GM19455 (cell line): Measurements from ENCODE around the gene SCAI.
"Not testable (repeated sequence)": the region's sequence is repeated elsewhere in the genome, so short reads cannot be mapped to it uniquely, and the experiment has no call there.

Experiments used
- ATAC-seq: cut with Tn5 transposase; IDR thresholded peaks from one replicate; pipeline ENCODE4 v1.9.1; 2021; ENCODE audit not compliant: unreplicated experiment

The SCAI gene

DNA sequence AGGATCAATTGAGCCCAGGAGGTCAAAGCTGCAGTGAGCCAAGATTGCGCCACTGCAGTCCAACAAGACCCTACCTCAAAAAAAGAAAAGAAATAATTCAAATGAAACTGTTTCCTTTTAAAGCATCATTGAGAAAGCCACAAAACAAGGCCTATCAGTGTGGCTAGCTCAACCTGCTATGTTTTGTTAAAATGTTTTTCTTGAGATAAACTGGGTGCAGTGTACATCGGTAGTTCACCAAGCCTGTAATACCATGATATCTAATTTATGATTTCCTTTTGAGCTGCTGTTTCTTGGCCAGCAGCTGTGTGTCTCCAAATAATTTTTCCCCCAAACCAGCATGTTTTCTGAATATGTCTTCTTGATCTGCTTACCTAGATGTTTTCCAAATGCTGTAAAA is 105.2 kb downstream of the SCAI start:
- ATAC-seq: no peak

DNA sequence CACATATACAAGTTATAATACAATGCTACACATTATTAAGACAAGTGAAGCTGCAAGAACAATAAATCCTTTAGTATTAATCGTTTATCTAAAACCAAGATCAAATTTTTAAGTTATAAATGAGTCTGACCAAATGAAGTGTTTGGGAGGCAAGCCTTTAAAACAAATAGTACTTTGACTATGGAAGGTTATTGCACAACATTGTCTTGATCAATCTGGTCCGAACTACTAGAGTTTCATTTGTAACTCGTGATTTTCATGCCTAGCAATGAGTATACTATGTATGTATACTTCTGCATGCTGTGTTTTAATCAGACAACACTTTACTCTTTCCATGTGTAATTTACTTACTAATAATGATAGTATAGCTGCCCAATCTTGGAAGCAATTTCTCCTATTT is 115.3 kb downstream of the SCAI start:
- ATAC-seq: no peak

GRCh38 chr9:125024917-125025316 is 118.4 kb downstream of the SCAI start:
- ATAC-seq: no peak

GRCh38 chr9:125021069-125021468 is 122.3 kb downstream of the SCAI start:
- no peak for ATAC-seq

- ATAC-seq: not testable (repeated sequence)
These were observed 127.7 kb downstream of the SCAI start for GRCh38 chr9:125015655-125016054.

- ATAC-seq: not testable (repeated sequence)
These were observed 131.3 kb downstream of the SCAI start for GRCh38 chr9:125012013-125012412.

DNA sequence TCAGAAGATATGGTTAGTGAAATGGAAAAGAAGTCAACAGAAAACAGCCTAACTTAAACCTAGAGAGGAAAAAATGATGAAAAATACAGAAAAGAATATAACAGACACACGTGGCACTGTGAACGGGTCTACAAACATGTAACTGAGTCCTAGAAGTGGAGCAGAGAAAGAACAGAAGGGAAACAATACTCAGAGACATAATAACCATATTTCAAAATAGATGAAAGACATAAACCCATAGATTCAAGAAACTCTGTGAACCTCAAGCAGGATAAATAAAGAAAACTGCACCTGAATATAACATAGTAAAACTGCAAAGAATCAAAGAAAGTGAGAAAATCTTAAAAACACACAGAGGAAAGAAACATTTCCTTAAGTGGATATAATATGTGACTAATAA is 134.7 kb downstream of the SCAI start:
- ATAC-seq: no peak

- no peak for ATAC-seq
These were observed 140.0 kb downstream of the SCAI start for GRCh38 chr9:125003332-125003731.

DNA sequence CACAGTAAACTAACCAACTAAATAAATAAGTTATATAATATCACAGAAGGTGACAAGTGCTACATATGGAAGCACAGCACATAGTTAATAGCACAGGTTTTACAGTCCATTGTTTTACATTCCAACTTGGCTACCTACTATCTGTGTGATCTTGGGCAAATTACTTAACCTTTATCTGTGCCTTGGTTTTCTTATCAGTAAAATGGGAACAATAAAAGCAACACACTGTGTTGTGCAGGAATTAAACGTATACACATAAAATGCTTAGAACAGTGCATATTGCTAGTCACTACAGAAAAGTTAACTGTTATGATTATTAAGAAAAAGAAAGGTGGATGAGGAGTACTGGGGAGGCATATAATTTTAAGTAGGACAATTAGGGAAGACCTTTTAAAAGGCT is 159.6 kb downstream of the SCAI start:
- no peak for ATAC-seq

- no peak for ATAC-seq
These were observed 162.9 kb downstream of the SCAI start for GRCh38 chr9:124980431-124980830.

- ATAC-seq: no peak
These were observed 168.2 kb downstream of the SCAI start for GRCh38 chr9:124975131-124975530.

DNA sequence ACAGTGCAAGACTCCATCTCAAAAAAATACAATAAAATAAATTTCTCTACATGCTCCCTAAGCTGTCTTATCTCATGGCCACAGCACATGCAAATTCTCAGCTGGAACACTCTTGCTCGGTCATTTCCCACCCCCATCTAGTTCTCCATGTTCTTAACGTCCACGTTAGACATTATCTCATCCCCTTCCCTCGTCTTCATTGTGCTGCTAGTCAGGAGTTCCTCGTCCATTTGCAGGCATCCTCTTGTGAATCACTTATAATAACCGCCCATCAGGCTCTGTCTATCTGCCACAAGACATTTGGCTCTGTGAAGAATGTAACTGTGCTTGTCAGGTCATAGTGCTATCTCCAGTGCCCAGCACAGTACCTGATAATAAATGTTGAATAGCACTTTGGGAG is 169.5 kb downstream of the SCAI start:
- no peak for ATAC-seq

GRCh38 chr9:124972241-124972770 is 171.0 kb downstream of the SCAI start:
- ATAC-seq: no peak

- no peak for ATAC-seq
These were observed 173.9 kb downstream of the SCAI start for GRCh38 chr9:124969401-124969800.

GRCh38 chr9:124968238-124968637 is 175.1 kb downstream of the SCAI start:
- no peak for ATAC-seq

DNA sequence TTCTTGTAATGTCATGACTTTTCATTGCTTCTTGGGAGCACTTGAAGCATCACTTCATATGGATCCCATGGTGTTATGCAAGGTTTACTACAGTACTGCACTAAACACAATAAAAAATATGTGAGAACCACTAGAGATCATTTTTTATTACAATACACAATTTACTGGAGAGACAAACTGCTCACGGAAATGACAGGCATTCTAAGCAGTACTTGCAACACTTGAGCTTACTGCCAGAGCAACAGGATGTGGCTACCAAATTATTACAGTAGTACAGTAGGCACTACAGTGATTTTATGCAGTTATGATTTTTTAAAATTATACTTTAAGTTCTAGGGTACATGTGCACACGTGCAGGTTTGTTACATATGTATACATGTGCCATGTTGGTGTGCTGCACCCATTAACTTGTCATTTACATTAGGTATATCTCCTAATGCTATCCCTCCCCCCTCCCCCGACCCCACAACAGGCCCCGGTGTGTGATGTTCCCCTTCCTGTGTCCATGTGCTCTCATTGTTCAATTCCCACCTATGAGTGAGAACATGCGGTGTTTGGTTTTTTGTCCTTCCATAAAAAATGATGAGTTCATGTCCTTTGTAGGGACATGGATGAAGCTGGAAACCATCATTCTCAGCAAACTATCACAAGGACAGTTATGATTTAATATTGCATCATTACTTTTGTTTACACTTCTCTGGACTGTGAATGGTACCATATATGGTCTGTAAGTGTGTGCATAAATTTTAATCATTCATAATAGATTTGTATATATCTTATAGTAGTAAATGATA is 177.4 kb downstream of the SCAI start:
- ATAC-seq: not testable (repeated sequence)

GRCh38 chr9:124964604-124965003 is 178.7 kb downstream of the SCAI start:
- ATAC-seq: no peak

- ATAC-seq: no peak
These were observed 179.3 kb downstream of the SCAI start for GRCh38 chr9:124964056-124964455.

- no peak for ATAC-seq
These were observed 182.9 kb downstream of the SCAI start for GRCh38 chr9:124960409-124960752.

GRCh38 chr9:124959671-124960408 is 183.5 kb downstream of the SCAI start:
- not testable (repeated sequence) for ATAC-seq

GRCh38 chr9:124954255-124954654 is 189.1 kb downstream of the SCAI start:
- ATAC-seq: no peak

DNA sequence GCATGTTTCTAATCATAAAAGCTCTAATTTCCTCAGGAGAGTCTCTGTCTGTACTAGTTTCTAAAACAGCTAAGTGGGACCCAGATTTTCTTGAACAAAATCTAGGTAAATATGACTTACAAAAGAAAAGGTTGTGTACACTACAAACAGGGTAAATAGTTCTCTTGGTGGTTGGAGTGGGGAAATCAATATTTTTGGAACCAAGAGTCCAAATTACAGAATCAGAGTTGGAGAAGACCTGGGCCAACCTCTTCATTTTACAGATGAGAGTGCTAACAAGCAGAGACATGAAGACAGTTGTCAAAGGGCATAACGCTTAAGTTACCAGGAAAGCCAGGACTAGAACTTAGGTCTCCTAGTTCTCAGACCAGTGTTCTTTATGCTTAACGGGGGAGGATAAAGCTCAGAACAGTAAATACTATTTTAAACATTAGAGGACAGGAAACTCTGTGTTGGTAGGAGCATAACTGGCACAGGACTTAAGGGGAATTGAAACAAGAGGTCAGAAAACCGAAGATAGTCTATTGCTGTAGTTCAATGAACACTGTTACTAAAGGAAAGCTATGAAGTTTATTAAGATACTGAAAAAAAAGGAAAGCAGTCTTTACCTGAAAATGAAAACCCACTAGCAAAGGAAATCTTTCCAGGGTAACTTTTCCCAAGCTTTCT is 193.1 kb downstream of the SCAI start:
- no peak for ATAC-seq
